Measurements from ENCODE around the gene GIPC2.

Gene GIPC2

DNA sequence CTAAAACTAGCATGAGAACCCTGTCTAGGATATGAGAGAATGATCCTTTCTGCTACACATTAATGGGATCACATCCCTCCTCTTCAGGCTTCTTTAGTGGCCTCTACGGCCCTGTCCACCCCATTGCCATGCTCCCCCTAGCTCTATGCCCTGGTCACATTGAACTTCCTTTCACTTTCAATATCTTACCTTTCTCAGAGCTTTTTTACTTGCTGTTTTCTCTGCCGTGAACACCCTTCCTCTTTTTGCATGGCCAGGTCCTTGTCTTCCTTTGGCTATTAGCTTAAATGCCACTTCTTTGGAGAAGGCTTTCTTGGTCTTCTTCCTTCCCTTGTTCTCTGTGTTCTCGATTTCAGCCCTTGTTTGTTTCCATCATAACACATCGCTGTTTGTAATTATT lies 97.4 kb downstream of the GIPC2 start:
- TF ChIP-seq, protein P1, sequence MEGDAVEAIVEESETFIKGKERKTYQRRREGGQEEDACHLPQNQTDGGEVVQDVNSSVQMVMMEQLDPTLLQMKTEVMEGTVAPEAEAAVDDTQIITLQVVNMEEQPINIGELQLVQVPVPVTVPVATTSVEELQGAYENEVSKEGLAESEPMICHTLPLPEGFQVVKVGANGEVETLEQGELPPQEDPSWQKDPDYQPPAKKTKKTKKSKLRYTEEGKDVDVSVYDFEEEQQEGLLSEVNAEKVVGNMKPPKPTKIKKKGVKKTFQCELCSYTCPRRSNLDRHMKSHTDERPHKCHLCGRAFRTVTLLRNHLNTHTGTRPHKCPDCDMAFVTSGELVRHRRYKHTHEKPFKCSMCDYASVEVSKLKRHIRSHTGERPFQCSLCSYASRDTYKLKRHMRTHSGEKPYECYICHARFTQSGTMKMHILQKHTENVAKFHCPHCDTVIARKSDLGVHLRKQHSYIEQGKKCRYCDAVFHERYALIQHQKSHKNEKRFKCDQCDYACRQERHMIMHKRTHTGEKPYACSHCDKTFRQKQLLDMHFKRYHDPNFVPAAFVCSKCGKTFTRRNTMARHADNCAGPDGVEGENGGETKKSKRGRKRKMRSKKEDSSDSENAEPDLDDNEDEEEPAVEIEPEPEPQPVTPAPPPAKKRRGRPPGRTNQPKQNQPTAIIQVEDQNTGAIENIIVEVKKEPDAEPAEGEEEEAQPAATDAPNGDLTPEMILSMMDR (IDR thresholded peaks at IDR 0.05; ENCODE audit: insufficient read depth, missing control alignments): no peak
- FAIRE-seq (no peak), DNase-seq (ENCODE audit: insufficient read length, low spot score) (no peak)

DNA sequence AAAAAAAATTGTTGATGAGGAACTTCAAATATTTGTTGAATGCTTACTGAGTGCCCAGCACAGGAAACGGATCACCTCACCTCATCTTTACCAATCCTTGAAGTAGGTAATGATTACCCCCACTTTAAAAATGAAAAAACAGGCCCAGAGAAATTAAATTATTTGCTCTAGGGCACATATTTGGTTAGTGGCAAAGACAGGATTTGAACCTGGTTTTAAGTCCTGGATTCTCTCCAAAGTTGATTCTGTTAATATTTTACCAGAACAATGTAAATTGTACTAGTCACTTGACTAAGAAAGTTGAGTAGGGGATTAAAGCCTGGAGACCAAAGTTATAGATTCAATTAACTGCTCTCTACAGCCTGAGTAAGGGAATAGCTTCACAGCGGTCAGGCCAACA lies 97.9 kb downstream of the GIPC2 start:
- no peak for DNase-seq (ENCODE audit: insufficient read length, low spot score)
- no peak for FAIRE-seq
- TF ChIP-seq, protein P1 (IDR thresholded peaks at IDR 0.05; ENCODE audit: insufficient read depth, missing control alignments): no peak

DNA sequence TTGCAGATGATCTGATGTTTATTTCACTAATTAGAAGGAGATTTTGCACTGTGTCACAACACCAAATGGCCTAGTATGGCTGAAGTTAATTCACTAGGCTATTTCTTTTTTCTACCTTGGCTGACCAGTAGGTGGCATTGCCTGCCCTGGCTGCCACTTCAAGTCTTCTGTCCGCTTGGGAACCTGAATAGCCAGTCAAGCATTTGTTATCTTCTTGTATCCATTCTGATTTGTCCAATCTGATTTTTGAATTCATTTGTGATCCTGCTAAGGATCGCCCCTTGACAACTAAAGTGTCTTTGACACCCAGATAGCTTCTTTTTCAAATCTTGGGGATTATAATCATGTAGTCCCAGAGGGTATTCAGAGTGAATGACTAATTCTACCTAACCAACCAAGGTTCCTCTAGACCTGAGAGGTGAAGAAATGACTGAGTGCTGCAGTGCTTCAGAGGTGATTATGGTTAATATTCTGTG lies 99.4 kb downstream of the GIPC2 start:
- FAIRE-seq (peak; percentile 79), DNase-seq (ENCODE audit: insufficient read length, low spot score) (no peak)
- TF ChIP-seq, protein P1 (IDR thresholded peaks at IDR 0.05; ENCODE audit: insufficient read depth, missing control alignments): peak; percentile 95

DNA sequence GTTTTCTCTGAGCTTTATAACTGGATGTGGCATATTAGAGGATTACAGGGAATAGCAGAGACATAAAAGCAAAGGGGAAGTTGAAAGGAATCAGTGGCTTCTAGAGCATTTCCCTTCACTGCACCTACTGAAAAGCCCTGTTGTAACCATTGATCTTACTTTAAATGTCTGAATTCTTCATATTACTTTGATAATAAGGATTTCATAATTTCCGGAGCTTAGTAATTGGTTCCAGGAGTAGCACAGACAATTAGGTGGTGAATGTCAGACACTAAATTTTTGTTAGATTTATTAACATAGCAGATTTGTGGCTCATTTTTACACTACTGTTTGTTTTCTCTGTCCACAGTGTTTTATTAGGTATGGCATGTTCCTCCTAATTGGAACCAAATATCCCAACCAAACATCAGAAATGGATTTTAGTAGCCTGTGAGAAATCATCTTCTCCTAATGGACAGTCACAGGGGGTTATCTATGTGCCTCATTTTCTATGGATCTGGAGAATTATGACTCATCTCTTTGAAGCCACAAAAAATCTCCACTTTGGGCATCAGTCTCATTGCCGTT lies 100.5 kb downstream of the GIPC2 start:
- TF ChIP-seq, protein P1 (IDR thresholded peaks at IDR 0.05; ENCODE audit: insufficient read depth, missing control alignments): no peak
- no peak for DNase-seq (ENCODE audit: insufficient read length, low spot score)

DNA sequence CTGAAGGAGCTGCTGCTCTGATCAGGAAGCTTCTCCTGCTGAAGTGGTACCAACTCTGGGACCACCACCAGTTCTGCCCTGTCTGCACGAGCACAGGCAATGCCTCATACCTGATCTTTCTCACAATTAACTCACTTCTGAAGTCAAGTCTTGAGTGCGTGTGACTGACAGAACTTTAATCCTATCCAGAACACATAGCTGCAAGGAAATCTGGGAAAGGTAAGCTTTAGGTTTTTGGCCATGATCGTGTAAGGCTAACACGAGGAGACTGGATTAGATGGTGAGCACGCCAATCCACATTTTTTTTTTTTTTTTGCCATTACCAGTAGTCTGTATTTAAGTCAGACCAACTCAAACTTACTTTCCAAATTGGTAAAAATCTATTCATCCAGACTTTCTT lies 101.3 kb downstream of the GIPC2 start:
- no peak for DNase-seq (ENCODE audit: insufficient read length, low spot score)
- TF ChIP-seq, protein P1 (IDR thresholded peaks at IDR 0.05; ENCODE audit: insufficient read depth, missing control alignments): no peak
- no peak for FAIRE-seq

More for the DNA sequence above, 100.5 kb downstream of the GIPC2 start:
- peak; percentile 6 for FAIRE-seq

DNA sequence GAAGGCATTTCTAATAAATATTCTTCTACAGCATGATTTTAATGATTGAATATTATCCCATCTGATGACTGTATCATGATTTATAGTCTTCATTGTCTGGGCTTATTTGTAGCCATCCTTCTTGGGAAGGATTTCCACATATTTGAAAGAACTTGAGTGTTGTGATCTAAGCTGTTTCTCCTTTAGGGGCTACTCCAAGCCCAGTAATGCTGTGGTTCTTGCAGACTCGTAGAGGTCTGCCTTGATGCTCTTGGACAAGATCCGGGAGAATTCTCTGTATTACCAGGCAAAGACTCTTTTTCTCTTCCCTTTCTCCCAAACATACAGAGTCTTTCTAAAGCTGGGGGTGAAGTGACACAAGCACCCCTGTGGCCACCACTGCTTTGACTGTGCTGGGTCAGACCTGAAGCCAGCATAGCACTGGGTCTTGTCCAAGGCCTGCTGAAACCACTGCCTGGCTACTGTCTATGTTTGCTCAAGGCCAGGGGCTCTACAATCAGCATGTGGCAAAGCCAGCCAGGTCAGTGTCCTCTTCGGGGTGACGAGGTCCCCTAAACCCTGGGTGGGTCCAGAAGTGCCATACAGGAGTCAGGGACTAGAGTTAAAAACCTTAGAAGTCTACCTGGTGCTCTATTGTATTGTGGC lies 107.4 kb downstream of the GIPC2 start:
- TF ChIP-seq, protein P1 (IDR thresholded peaks at IDR 0.05; ENCODE audit: insufficient read depth, missing control alignments): no peak

DNA sequence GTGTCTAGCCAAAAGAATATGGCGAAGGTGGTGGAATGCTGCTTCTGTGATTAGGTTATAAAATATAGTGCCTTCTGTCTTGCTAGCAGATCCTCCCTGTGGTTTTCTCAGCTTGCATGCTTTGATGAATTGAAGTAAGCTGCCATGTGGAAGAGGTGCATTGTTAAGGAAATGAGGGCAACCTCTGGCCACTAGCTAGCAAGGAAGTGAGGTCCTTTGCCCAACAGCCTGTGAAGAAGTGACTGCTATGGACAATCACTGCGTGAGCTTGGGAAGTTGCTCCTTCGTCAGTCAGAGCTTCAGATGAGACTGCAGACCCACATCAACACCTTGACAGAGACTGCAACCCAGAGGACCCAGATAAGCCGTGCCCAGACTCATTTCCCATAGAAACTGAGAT lies 109.4 kb downstream of the GIPC2 start:
- TF ChIP-seq, protein P1 (IDR thresholded peaks at IDR 0.05; ENCODE audit: insufficient read depth, missing control alignments): no peak
- FAIRE-seq (no peak), DNase-seq (ENCODE audit: insufficient read length, low spot score) (no peak)

More for the DNA sequence above, 107.4 kb downstream of the GIPC2 start:
- no peak for DNase-seq (ENCODE audit: insufficient read length, low spot score)
- FAIRE-seq: no peak

All from D721Med (cell line).